GM12878 (cell line): ENCODE measurements around the gene SRCAP. TPM values are rescaled to one million over a fixed set of nuclear protein-coding genes. Genes with fewer than 3 reads are reported as not detected.

Source experiments
- ATAC-seq: fragments of 200-7000 bp; cut with Tn5 transposase; 3 replicates; pipeline ENCODE4 v1.9.1; 2020; ENCODE audit warnings: mild to moderate bottlenecking, moderate library complexity
- BruUV-seq: library from RNA; stranded (reverse); fragments of 400-500 nt; replicated peaks from 2 replicates; lab custom pipeline; 2021; lab: Mats Ljungman, UMichigan
- CTCF ChIA-PET: fragments of 300-600 bp; sonication (Branson Sonifier 250); formaldehyde crosslinking; extraction: SDS; loops from one replicate; lab custom pipeline; 2021; ENCODE audit warnings: inconsistent platforms; lab: Yijun Ruan, JAX
- POLR2A ChIA-PET: fragments of 350-600 bp; formaldehyde crosslinking; extraction: SDS; loops from one replicate; lab custom pipeline; 2021; ENCODE audit warnings: inconsistent platforms; lab: Charles Lee
- RAD21 ChIA-PET: fragments of 300-600 bp; sonication (Branson Sonifier 250); formaldehyde crosslinking; loops from one replicate; lab custom pipeline; 2023; ENCODE audit warnings: antibody characterized with exemption; ENCODE audit not compliant: unreplicated experiment; lab: Charles Lee
- SMC1A ChIA-PET: fragments of 300-600 bp; sonication (Branson Sonifier 250); formaldehyde crosslinking; loops from one replicate; lab custom pipeline; 2023; ENCODE audit not compliant: unreplicated experiment, uncharacterized antibody; lab: Charles Lee
- DNase-seq: peaks from one replicate; pipeline ENCODE4 v3.0.0-alpha.2; 2011; ENCODE audit warnings: low read depth, low spot score
- FAIRE-seq: peaks from 3 replicates; lab custom pipeline; 2011; peaks lifted over from hg19 to GRCh38; lab: Jason Lieb, UNC
- H2AFZ ChIP-seq: 2 replicates; pipeline ENCODE4 v1.6.0; 2011; ENCODE audit warnings: low read depth, low read length, control low read depth; ENCODE audit not compliant: control insufficient read depth
- H3K27ac ChIP-seq: 2 replicates; pipeline ENCODE4 v1.5.1; 2011; ENCODE audit warnings: control low read depth; ENCODE audit not compliant: control insufficient read depth, insufficient read depth
- H3K27me3 ChIP-seq, 2 experiments: replicated peaks in 1 of 2; 2 replicates each; pipeline versions ENCODE4 v1.6.0 to v1.6.1; 2011; ENCODE audit warnings: low read length in 1 of 2; ENCODE audit not compliant: control insufficient read depth in 2 of 2, insufficient read depth in 2 of 2
- H3K36me3 ChIP-seq, 2 experiments: 2 replicates each; pipeline ENCODE4 v1.5.1; 2011; ENCODE audit warnings: low read length in 1 of 2; ENCODE audit not compliant: control insufficient read depth in 2 of 2, insufficient read depth in 2 of 2
- H3K4me1 ChIP-seq: 2 replicates; pipeline ENCODE4 v1.6.1; 2011; ENCODE audit warnings: mild to moderate bottlenecking, low read length, moderate library complexity, mixed read lengths; ENCODE audit not compliant: control insufficient read depth, insufficient read depth
- H3K4me2 ChIP-seq: 2 replicates; pipeline ENCODE4 v1.6.0; 2011; ENCODE audit warnings: control low read depth; ENCODE audit not compliant: control insufficient read depth, insufficient read depth
- H3K4me3 ChIP-seq: fragments of 200-600 bp; sonication (generic); 2 replicates; pipeline ENCODE4 v1.5.1; 2016
- H3K79me2 ChIP-seq: 2 replicates; pipeline ENCODE4 v1.6.0; 2011; ENCODE audit warnings: low read length; ENCODE audit not compliant: control insufficient read depth, insufficient read depth
- H3K9ac ChIP-seq: 2 replicates; pipeline ENCODE4 v1.8.0; 2011; ENCODE audit warnings: low read length, control low read depth, mixed read lengths; ENCODE audit not compliant: control insufficient read depth, insufficient read depth
- H3K9me3 ChIP-seq: replicated peaks from 3 replicates; pipeline ENCODE4 v1.5.1; 2011; ENCODE audit warnings: mild to moderate bottlenecking, low read length; ENCODE audit not compliant: control insufficient read depth, insufficient read depth
- H4K20me1 ChIP-seq: 2 replicates; pipeline ENCODE4 v1.6.0; 2011; ENCODE audit not compliant: control insufficient read depth, insufficient read depth
- BRCA1 ChIP-seq: IDR thresholded peaks from 2 replicates; pipeline ENCODE4 v1.6.1; 2011; ENCODE audit warnings: low read depth, low read length, improper control_type of control experiment
- MEF2B ChIP-seq: fragments of 450-650 bp; IDR thresholded peaks from 2 replicates; pipeline ENCODE4 v1.6.1; 2018; ENCODE audit warnings: mild to moderate bottlenecking, moderate library complexity; ENCODE audit not compliant: partially characterized antibody, poor library complexity, severe bottlenecking
- MXI1 ChIP-seq: fragments of 150-350 bp; IDR thresholded peaks from 2 replicates; pipeline ENCODE4 v1.6.1; 2011; ENCODE audit warnings: low read depth, mild to moderate bottlenecking, inconsistent platforms, low read length, improper control_type of control experiment
- RBBP5 ChIP-seq: fragments of 200-600 bp; sonication (generic); conservative IDR thresholded peaks from 2 replicates; pipeline ENCODE4 v1.6.1; 2016
- USF2 ChIP-seq: IDR thresholded peaks from 2 replicates; pipeline ENCODE4 v1.6.1; 2011; ENCODE audit warnings: low read depth, low read length, improper control_type of control experiment, borderline replicate concordance
- ZNF274 ChIP-seq: IDR thresholded peaks from one replicate; pipeline ENCODE4 v1.8.0; 2011; ENCODE audit not compliant: insufficient read length, insufficient read depth
- ZNF384 ChIP-seq: IDR thresholded peaks from 2 replicates; pipeline ENCODE4 v1.6.1; 2012; ENCODE audit warnings: low read depth, mild to moderate bottlenecking, low read length, improper control_type of control experiment, borderline replicate concordance
- WGBS: methylation state at CpG from one replicate; pipeline ENCODE4 v1.1.6; 2016; ENCODE audit warnings: low lambda C conversion rate; ENCODE audit not compliant: insufficient replicate concordance, insufficient coverage; ENCODE audit errors: missing lambda C conversion rate; 5-methylcytosine and 5-hydroxymethylcytosine counted together
- in situ Hi-C: fragments of 300-500 bp; cut with MboI; formaldehyde crosslinking; loops from 9 replicates; pipeline ENCODE4 v1.14.3; 2018; ENCODE audit warnings: mixed read lengths
- intact Hi-C: fragments of 100-400 bp; cut with micrococcal nuclease; formaldehyde crosslinking; loops from one replicate; pipeline ENCODE4 v1.14.2; 2022; ENCODE audit not compliant: unreplicated experiment
- polyA plus RNA-seq, 11 experiments: library from polyadenylated mRNA; depleted of rRNA in 4 of 11; unstranded in 6 of 11; stranded (reverse) in 5 of 11; fragments of >200 nt; fragmentation: Nextera tagmentation in 4 of 11; fragmentation: Illumina TruSeq in 1 of 11; extraction: Ambion mirVana in 4 of 11; extraction: Trizol in 1 of 11; gene quantifications; 1 replicate in 1 of 11; 2 replicates in 10 of 11; pipeline versions ENCODE4 v1.2.1 to v1.2.3, GENCODE V29; 2011 to 2016; ENCODE audit warnings: inconsistent platforms in 2 of 11, missing spikeins in 2 of 11, low read depth in 1 of 11
- total RNA-seq, 4 experiments: library from RNA; depleted of rRNA in 3 of 4; stranded (reverse); fragments of >200 nt in 3 of 4; fragmentation: Illumina TruSeq in 1 of 4; extraction: Trizol in 1 of 4; gene quantifications; 2 replicates each; pipeline versions ENCODE4 v1.2.1 to v1.2.3, GENCODE V29; 2013 to 2021

SRCAP gene
- total and polyA plus RNA-seq, 10 of the 15 experiments (the other 5 are each of a cell fraction or from before 2014, with no cell fraction given): 0.24 to 58.4 (median 11.6) TPM

- TF ChIP-seq ZNF384: no peak
- no peak for TF ChIP-seq MEF2B
Observed at GRCh38 chr16:30743716-30744115, 44.7 kb downstream of the SRCAP start (continued).

GRCh38 chr16:30744183-30744582 is 45.2 kb downstream of the SRCAP start:
- no peaks in the 10 kb centered on the region; the same call in 1 of the 2 replicates for H4K20me1 ChIP-seq
- H3K9ac ChIP-seq: no peak overlapping the region
- DNase-seq (no peak), FAIRE-seq (no peak), ATAC-seq (no peak)
- H2AFZ ChIP-seq: no peak overlapping the region
- no peaks in the 10 kb centered on the region for H3K27me3 ChIP-seq
- WGBS: 100% methylated on average over 2 of the region's 2 CpGs
- BruUV-seq: no TSS peak
- H3K4me1 ChIP-seq: peaks cover 3% of the 10 kb centered on the region
- in situ Hi-C loops (no loop called here), intact Hi-C loops (no loop called here)
- ChIA-PET SMC1A (interaction anchor here (1.0 kb wide), 1 partner anchor 157 kb away, joined by 3 read pairs; no protein-coding TSS in a partner anchor), POLR2A (no interaction called here), RAD21 (no interaction called here), CTCF (no interaction called here)
- H3K4me3 ChIP-seq: no peak overlapping the region
- peaks cover 5% of the 10 kb centered on the region for H3K79me2 ChIP-seq
- H3K27ac ChIP-seq: no peak overlapping the region
- no peak overlapping the region for H3K4me2 ChIP-seq
- no peaks in the 10 kb centered on the region for H3K9me3 ChIP-seq
- TF ChIP-seq USF2: no peak
- TF ChIP-seq RBBP5: no peak
- TF ChIP-seq BRCA1: no peak
- TF ChIP-seq MXI1: no peak
- no peak for TF ChIP-seq ZNF274
- peaks cover 2 to 10% of the 10 kb centered on the region in 2 experiments; a peak in 2 of 4 replicates for H3K36me3 ChIP-seq
